B cell (primary cell): Measurements from ENCODE around the gene OLFM2. TPM values are rescaled to one million over a fixed set of nuclear protein-coding genes. Genes with fewer than 3 reads are reported as not detected.

Experiments used
- ATAC-seq: fragments of 200-7000 bp; cut with Tn5 transposase; one replicate; pipeline ENCODE4 v1.10.0; 2021; ENCODE audit warnings: low read depth, mild to moderate bottlenecking, moderate number of reproducible peaks, moderate library complexity
- CTCF ChIA-PET: fragments of 350-600 bp; sonication (Branson Sonifier 250); formaldehyde crosslinking; loops from one replicate; lab custom pipeline; 2021; ENCODE audit warnings: antibody characterized with exemption, inconsistent platforms; lab: Charles Lee
- POLR2A ChIA-PET: fragments of 350-600 bp; sonication (Branson Sonifier 250); formaldehyde crosslinking; loops from one replicate; lab custom pipeline; 2021; ENCODE audit warnings: antibody characterized with exemption; lab: Charles Lee
- DNase-seq: peaks from one replicate; pipeline ENCODE4 v3.0.0; 2013
- H2AFZ ChIP-seq: 2 replicates; pipeline ENCODE4 v1.6.1; 2012; ENCODE audit warnings: mild to moderate bottlenecking, low read depth, low read length; ENCODE audit not compliant: insufficient read depth, poor library complexity, severe bottlenecking
- H3K27ac ChIP-seq, 2 donors: 1 replicate in 1 of 2; 2 replicates in 1 of 2; pipeline ENCODE4 v1.5.1; 2012 to 2013; ENCODE audit warnings: low read length in 2 of 2, mild to moderate bottlenecking in 2 of 2, moderate library complexity in 1 of 2
- H3K27me3 ChIP-seq, 4 experiments: fragments of 200-600 bp in 1 of 4; sonication (generic) in 1 of 4; replicated peaks in 1 of 4; 1 replicate in 2 of 4; 2 replicates in 2 of 4; pipeline versions ENCODE4 v1.6.1 to v1.7.0; 2013 to 2016; ENCODE audit warnings: low read length in 3 of 4, mild to moderate bottlenecking in 2 of 4, mixed read lengths in 1 of 4, moderate library complexity in 1 of 4; ENCODE audit not compliant: insufficient read depth in 4 of 4, control insufficient read depth in 3 of 4; ENCODE audit errors: control extremely low read depth in 1 of 4
- H3K36me3 ChIP-seq, 2 experiments: replicated peaks in 1 of 2; 1 replicate in 1 of 2; 2 replicates in 1 of 2; pipeline versions ENCODE4 v1.6.1 to v1.7.1; 2013; ENCODE audit warnings: low read length in 1 of 2; ENCODE audit not compliant: insufficient read depth in 2 of 2, control insufficient read depth in 1 of 2; ENCODE audit errors: control extremely low read depth in 1 of 2, extremely low read depth in 1 of 2
- H3K4me1 ChIP-seq, 2 donors: fragments of 200-600 bp in 1 of 2; sonication (generic) in 1 of 2; 1 replicate in 1 of 2; 2 replicates in 1 of 2; pipeline versions ENCODE4 v1.5.1 to v1.6.1; 2013 to 2017; ENCODE audit warnings: low read length in 2 of 2; ENCODE audit not compliant: control insufficient read depth in 2 of 2, insufficient read depth in 2 of 2
- H3K4me2 ChIP-seq: replicated peaks from 2 replicates; pipeline ENCODE3; 2012; ENCODE audit warnings: mild to moderate bottlenecking, low read depth, low read length; ENCODE audit not compliant: poor library complexity, severe bottlenecking
- H3K4me3 ChIP-seq, 5 experiments: fragments of 200-600 bp in 1 of 5; sonication (generic) in 1 of 5; 1 replicate in 3 of 5; 2 replicates in 2 of 5; pipeline versions ENCODE4 v1.5.1 to v1.7.0; 2011 to 2016; ENCODE audit warnings: low read length in 4 of 5, mild to moderate bottlenecking in 4 of 5, low read depth in 2 of 5, control low read depth in 1 of 5, moderate library complexity in 1 of 5; ENCODE audit not compliant: insufficient read depth in 1 of 5; ENCODE audit errors: control extremely low read depth in 1 of 5, extremely low read depth in 1 of 5
- H3K79me2 ChIP-seq: fragments of 200-600 bp; sonication (generic); one replicate; pipeline ENCODE4 v1.6.0; 2016; ENCODE audit warnings: low read length; ENCODE audit not compliant: control insufficient read depth, insufficient read depth
- H3K9ac ChIP-seq: fragments of 200-600 bp; sonication (generic); 2 replicates; pipeline ENCODE4 v1.6.1; 2017; ENCODE audit warnings: mild to moderate bottlenecking, low read length, moderate library complexity
- H3K9me3 ChIP-seq, 3 donors: one replicate each; pipeline versions ENCODE4 v1.6.1 to v1.7.1; 2013; ENCODE audit warnings: low read length in 2 of 3; ENCODE audit not compliant: control insufficient read depth in 2 of 3, insufficient read depth in 1 of 3; ENCODE audit errors: control extremely low read depth in 1 of 3
- H4K20me1 ChIP-seq: 2 replicates; pipeline ENCODE4 v1.6.0; 2012; ENCODE audit warnings: mild to moderate bottlenecking, low read length; ENCODE audit not compliant: insufficient read depth, control insufficient read depth, poor library complexity, severe bottlenecking
- H3K27ac Mint-ChIP-seq: one replicate; pipeline ENCODE4 v1.8.0; 2021; ENCODE audit warnings: mixed read lengths
- H3K27me3 Mint-ChIP-seq: one replicate; pipeline ENCODE4 v1.8.0; 2021; ENCODE audit warnings: mixed read lengths
- H3K4me1 Mint-ChIP-seq: one replicate; pipeline ENCODE4 v1.8.0; 2021; ENCODE audit warnings: mixed read lengths
- H3K4me3 Mint-ChIP-seq: one replicate; pipeline ENCODE4 v1.8.0; 2021; ENCODE audit warnings: mixed read lengths
- H3K9me3 Mint-ChIP-seq: one replicate; pipeline ENCODE4 v1.8.0; 2022; ENCODE audit warnings: mixed read lengths; ENCODE audit not compliant: insufficient read depth
- CTCF ChIP-seq: fragments of 200-600 bp; IDR thresholded peaks from one replicate; pipeline ENCODE4 v1.8.0; 2022; ENCODE audit warnings: antibody characterized with exemption, mild to moderate bottlenecking
- EZH2 ChIP-seq: IDR thresholded peaks from 2 replicates; pipeline ENCODE4 v1.6.1; 2012; ENCODE audit warnings: borderline replicate concordance, low read depth, mild to moderate bottlenecking, moderate library complexity, low read length; ENCODE audit not compliant: insufficient read depth, poor library complexity, severe bottlenecking
- WGBS: methylation state at CpG from one replicate; pipeline ENCODE4 v1.1.5; 2013; ENCODE audit warnings: missing lambda C conversion rate; ENCODE audit not compliant: insufficient coverage; 5-methylcytosine and 5-hydroxymethylcytosine counted together
- intact Hi-C: fragments of 100-400 bp; cut with micrococcal nuclease; formaldehyde crosslinking; loops from one replicate; pipeline ENCODE4 v1.10.0; 2022
- polyA plus RNA-seq: library from polyadenylated mRNA; depleted of rRNA; stranded (reverse); fragments of >200 nt; gene quantifications from 2 replicates; pipeline ENCODE4 v1.2.3, GENCODE V29; 2012
- total RNA-seq, 2 donors: library from RNA; stranded (reverse); fragments of 120-200 nt in 1 of 2; gene quantifications; 1 replicate in 1 of 2; 2 replicates in 1 of 2; pipeline versions ENCODE4 v1.2.3 to v1.2.4, GENCODE V29; 2013 to 2022

Gene OLFM2
- total and polyA plus RNA-seq, 2 donors (not counting 1 experiment from before 2014, with no cell fraction given): 0.15 TPM; not detected in 1

GRCh38 chr19:9877780-9878510 is 58.4 kb downstream of the OLFM2 start:
- Histone ChIP-seq H3K79me2 (no peaks in the 10 kb centered on the region), H3K27ac (no peak overlapping the region), H2AFZ (no peak overlapping the region), H3K9me3 (peaks cover 0 to 8% (median 0%) of the 10 kb centered on the region in 3 donors), H4K20me1 (no peaks in the 10 kb centered on the region), H3K4me1 (no peaks in the 10 kb centered on the region), H3K4me3 (no peak overlapping the region), H3K27me3 (peaks cover 0 to 3% (median 0%) of the 10 kb centered on the region in 4 experiments), H3K4me2 (no peak overlapping the region), H3K9ac (no peak overlapping the region), H3K36me3 (no peaks in the 10 kb centered on the region)
- TF ChIP-seq CTCF: no peak
- TF ChIP-seq EZH2: no peak
- ChIA-PET POLR2A (no interaction called here), CTCF (no interaction called here)
- H3K4me3 Mint-ChIP-seq: no peak overlapping the region
- DNase-seq (no peak), ATAC-seq (no peak)
- no peaks in the 10 kb centered on the region for H3K4me1 Mint-ChIP-seq
- peaks cover 14% of the 10 kb centered on the region for H3K27me3 Mint-ChIP-seq
- H3K9me3 Mint-ChIP-seq: no peaks in the 10 kb centered on the region
- H3K27ac Mint-ChIP-seq: no peak overlapping the region
- 92% methylated on average over 7 of the region's 10 CpGs for WGBS
- intact Hi-C loops: no loop called here

GRCh38 chr19:9875796-9876195 is 60.5 kb downstream of the OLFM2 start:
- POLR2A ChIA-PET: no interaction called here
- H3K27ac Mint-ChIP-seq: no peak overlapping the region
- peaks cover 19% of the 10 kb centered on the region for H3K27me3 Mint-ChIP-seq

More at GRCh38 chr19:9875796-9876195, 60.5 kb downstream of the OLFM2 start:
- Histone ChIP-seq H3K36me3 (no peaks in the 10 kb centered on the region), H3K79me2 (no peaks in the 10 kb centered on the region), H3K4me1 (no peaks in the 10 kb centered on the region), H3K4me3 (no peak overlapping the region), H3K9me3 (peaks cover 0 to 8% (median 0%) of the 10 kb centered on the region in 3 donors), H3K27me3 (no peaks in the 10 kb centered on the region), H2AFZ (no peak overlapping the region), H3K27ac (no peak overlapping the region), H4K20me1 (no peaks in the 10 kb centered on the region), H3K4me2 (no peak overlapping the region), H3K9ac (no peak overlapping the region)
- WGBS: 85% methylated on average over 5 of the region's 5 CpGs
- CTCF ChIA-PET: no interaction called here
- Mint-ChIP-seq H3K4me1 (no peaks in the 10 kb centered on the region), H3K9me3 (no peaks in the 10 kb centered on the region), H3K4me3 (no peak overlapping the region)
- TF ChIP-seq EZH2: no peak
- no peak for TF ChIP-seq CTCF
- intact Hi-C loops: no loop called here
- no peak for ATAC-seq
- no peak for DNase-seq
